ENCODE data around the gene XXYLT1. TPM values are rescaled to one million over a fixed set of nuclear protein-coding genes. Genes with fewer than 3 reads are reported as not detected.

Gene XXYLT1
- total RNA-seq, 1 experiment from 2014 or later, result 10.9 TPM

GRCh38 chr3:195124378-195124992, 146.5 kb downstream of the XXYLT1 start:
- ChIA-PET RAD21 (ENCODE audit: low non-redundant PET in 1 of 2, low total read pairs in 2 of 2, uncharacterized antibody in 2 of 2, unreplicated experiment in 2 of 2) (no interaction called here), CTCF (interaction anchor here (2.2 kb wide), 1 partner anchor 442 kb away, joined by 6 read pairs; no protein-coding TSS in a partner anchor), POLR2A (no interaction called here)
- H3K9ac ChIP-seq (ENCODE audit: low read length), result no peak overlapping the region
- no peaks in the 10 kb centered on the region for H3K36me3 ChIP-seq (ENCODE audit: control insufficient read depth in 1 of 2, insufficient read depth in 2 of 2, low read length in 2 of 2)
- H3K27ac ChIP-seq (ENCODE audit: low read depth, low read length), result no peak overlapping the region
- no peak for TF ChIP-seq EGR1 (IDR thresholded peaks at IDR 0.05; ENCODE audit: low read depth)
- no peak for TF ChIP-seq TCF7L2 (IDR thresholded peaks at IDR 0.05; ENCODE audit: borderline replicate concordance, extremely low read depth, insufficient read depth, insufficient read length)
- no peak for TF ChIP-seq RAD21 (IDR thresholded peaks at IDR 0.05; ENCODE audit: low read depth)
- no peak for TF ChIP-seq POLR2A (IDR thresholded peaks at IDR 0.05; ENCODE audit: borderline replicate concordance, extremely low read depth, insufficient read depth, insufficient read length)
- no peaks in the 10 kb centered on the region for H3K9me2 ChIP-seq (ENCODE audit: insufficient read depth)
- H4K20me1 ChIP-seq (ENCODE audit: insufficient read depth), result no peaks in the 10 kb centered on the region
- ATAC-seq, result no peak
- no peak overlapping the region for H2AFZ ChIP-seq (ENCODE audit: low read depth, low read length, poor library complexity, severe bottlenecking)
- no peaks in the 10 kb centered on the region for H3K79me2 ChIP-seq (ENCODE audit: insufficient read depth, low read length)
- H3K27me3 ChIP-seq (ENCODE audit: insufficient read depth, low read length), result no peaks in the 10 kb centered on the region
- no peak overlapping the region for H3K4me3 ChIP-seq (replicated peaks in 1 of 2; ENCODE audit: low read depth in 1 of 2, low read length in 2 of 2)
- H3K4me1 ChIP-seq (ENCODE audit: control insufficient read depth in 1 of 2, insufficient read depth in 2 of 2, low read length in 2 of 2), result peaks cover 9 to 16% of the 10 kb centered on the region in 2 experiments; a peak in 3 of 4 replicates
- no peaks in the 10 kb centered on the region for H3K9me3 ChIP-seq (ENCODE audit: control insufficient read depth in 1 of 2, insufficient read depth in 1 of 2, low read depth in 1 of 2, low read length in 2 of 2)
- no peak for DNase-seq (ENCODE audit: low read depth, low spot score)
- no peak overlapping the region for H3K4me2 ChIP-seq (ENCODE audit: low read length)
- intact Hi-C loops (cut with micrococcal nuclease), result no loop called here
- no TSS peak for BruUV-seq (replicated peaks)

GRCh38 chr3:195123281-195123691, 147.7 kb downstream of the XXYLT1 start:
- DNase-seq (ENCODE audit: low read depth, low spot score), result no peak
- Histone ChIP-seq H3K9me3 (ENCODE audit: control insufficient read depth in 1 of 2, insufficient read depth in 1 of 2, low read depth in 1 of 2, low read length in 2 of 2) (no peaks in the 10 kb centered on the region), H3K4me1 (ENCODE audit: control insufficient read depth in 1 of 2, insufficient read depth in 2 of 2, low read length in 2 of 2) (peaks cover 18 to 27% of the 10 kb centered on the region in 2 experiments), H3K79me2 (ENCODE audit: insufficient read depth, low read length) (no peaks in the 10 kb centered on the region), H3K4me2 (ENCODE audit: low read length) (no peak overlapping the region), H3K9ac (ENCODE audit: low read length) (no peak overlapping the region), H3K27ac (ENCODE audit: low read depth, low read length) (no peak overlapping the region), H3K27me3 (ENCODE audit: insufficient read depth, low read length) (no peaks in the 10 kb centered on the region), H2AFZ (ENCODE audit: low read depth, low read length, poor library complexity, severe bottlenecking) (no peak overlapping the region), H3K9me2 (ENCODE audit: insufficient read depth) (no peaks in the 10 kb centered on the region), H3K4me3 (replicated peaks in 1 of 2; ENCODE audit: low read depth in 1 of 2, low read length in 2 of 2) (no peak overlapping the region), H4K20me1 (ENCODE audit: insufficient read depth) (no peaks in the 10 kb centered on the region), H3K36me3 (ENCODE audit: control insufficient read depth in 1 of 2, insufficient read depth in 2 of 2, low read length in 2 of 2) (no peaks in the 10 kb centered on the region)
- RAD21 ChIA-PET (ENCODE audit: low non-redundant PET in 1 of 2, low total read pairs in 2 of 2, uncharacterized antibody in 2 of 2, unreplicated experiment in 2 of 2), result no interaction called here
- no peak for ATAC-seq
- peak in 2 of 3 experiments; percentile 28 to 29; a peak in 1 of 6 replicates for TF ChIP-seq CTCF (IDR thresholded peaks at IDR 0.05 in 2 of 3, conservative IDR thresholded peaks at IDR 0.05 in 1 of 3; ENCODE audit: borderline replicate concordance in 1 of 3, insufficient read depth in 1 of 3, low read depth in 2 of 3, low read length in 2 of 3)
- TF ChIP-seq ZFX (IDR thresholded peaks at IDR 0.05), result no peak
- TF ChIP-seq ATF3 (IDR thresholded peaks at IDR 0.05), result no peak
- no peak for TF ChIP-seq POLR2AphosphoS5 (IDR thresholded peaks at IDR 0.05; ENCODE audit: low read depth, low read length)
- TF ChIP-seq RAD21 (IDR thresholded peaks at IDR 0.05; ENCODE audit: low read depth), result 0 out of 2 replicates have a peak, but pooled peaks have one; percentile 7
- POLR2A ChIA-PET, result no interaction called here
- intact Hi-C loops (cut with micrococcal nuclease), result no loop called here
- BruUV-seq (replicated peaks), result no TSS peak
- CTCF ChIA-PET, result interaction anchor here (2.2 kb wide), 1 partner anchor 441 kb away, joined by 6 read pairs; no protein-coding TSS in a partner anchor

Measured in HCT116 (cell line).